Hepatocyte (in vitro differentiated cells): ENCODE results near the gene SSPN.

Experiments
- EZH2 ChIP-seq: fragments of 200-600 bp; sonication (generic); IDR thresholded peaks from 2 replicates; pipeline ENCODE4 v1.6.1; 2016; ENCODE audit warnings: antibody characterized with exemption, mild to moderate bottlenecking, borderline replicate concordance
- TF ChIP-seq, protein P1 (sequence below): fragments of 200-600 bp; sonication (generic); IDR thresholded peaks from 2 replicates; pipeline ENCODE4 v1.5.1; 2016; ENCODE audit warnings: antibody characterized with exemption, mild to moderate bottlenecking; ENCODE audit not compliant: poor library complexity

- TF ChIP-seq, protein P1, sequence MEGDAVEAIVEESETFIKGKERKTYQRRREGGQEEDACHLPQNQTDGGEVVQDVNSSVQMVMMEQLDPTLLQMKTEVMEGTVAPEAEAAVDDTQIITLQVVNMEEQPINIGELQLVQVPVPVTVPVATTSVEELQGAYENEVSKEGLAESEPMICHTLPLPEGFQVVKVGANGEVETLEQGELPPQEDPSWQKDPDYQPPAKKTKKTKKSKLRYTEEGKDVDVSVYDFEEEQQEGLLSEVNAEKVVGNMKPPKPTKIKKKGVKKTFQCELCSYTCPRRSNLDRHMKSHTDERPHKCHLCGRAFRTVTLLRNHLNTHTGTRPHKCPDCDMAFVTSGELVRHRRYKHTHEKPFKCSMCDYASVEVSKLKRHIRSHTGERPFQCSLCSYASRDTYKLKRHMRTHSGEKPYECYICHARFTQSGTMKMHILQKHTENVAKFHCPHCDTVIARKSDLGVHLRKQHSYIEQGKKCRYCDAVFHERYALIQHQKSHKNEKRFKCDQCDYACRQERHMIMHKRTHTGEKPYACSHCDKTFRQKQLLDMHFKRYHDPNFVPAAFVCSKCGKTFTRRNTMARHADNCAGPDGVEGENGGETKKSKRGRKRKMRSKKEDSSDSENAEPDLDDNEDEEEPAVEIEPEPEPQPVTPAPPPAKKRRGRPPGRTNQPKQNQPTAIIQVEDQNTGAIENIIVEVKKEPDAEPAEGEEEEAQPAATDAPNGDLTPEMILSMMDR = no peak
- no peak for TF ChIP-seq EZH2
Measured at GRCh38 chr12:26246483-26247164, 51.3 kb downstream of the SSPN start.
